ENCODE results near the gene FBLN1.

DNA sequence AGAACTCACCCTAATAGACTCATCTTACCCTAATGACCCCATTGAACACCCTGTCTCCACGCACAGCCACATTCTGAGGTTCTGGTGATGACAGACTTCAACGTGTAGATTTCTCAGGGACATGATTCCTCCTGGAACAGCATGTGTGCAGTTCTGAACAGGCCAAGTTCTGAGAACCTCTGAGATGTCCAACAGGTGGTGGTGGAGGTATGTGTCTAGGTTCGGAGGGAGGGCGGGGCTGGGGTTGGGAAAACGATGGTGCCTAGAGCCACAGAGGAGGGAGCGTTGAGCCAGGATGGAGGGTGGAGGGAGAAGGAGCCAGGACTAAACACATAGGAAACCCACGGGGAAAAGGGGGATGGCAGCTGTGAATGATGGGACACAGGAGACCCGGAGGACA lies 43.4 kb upstream of the FBLN1 start:
- TF ChIP-seq, protein P1, sequence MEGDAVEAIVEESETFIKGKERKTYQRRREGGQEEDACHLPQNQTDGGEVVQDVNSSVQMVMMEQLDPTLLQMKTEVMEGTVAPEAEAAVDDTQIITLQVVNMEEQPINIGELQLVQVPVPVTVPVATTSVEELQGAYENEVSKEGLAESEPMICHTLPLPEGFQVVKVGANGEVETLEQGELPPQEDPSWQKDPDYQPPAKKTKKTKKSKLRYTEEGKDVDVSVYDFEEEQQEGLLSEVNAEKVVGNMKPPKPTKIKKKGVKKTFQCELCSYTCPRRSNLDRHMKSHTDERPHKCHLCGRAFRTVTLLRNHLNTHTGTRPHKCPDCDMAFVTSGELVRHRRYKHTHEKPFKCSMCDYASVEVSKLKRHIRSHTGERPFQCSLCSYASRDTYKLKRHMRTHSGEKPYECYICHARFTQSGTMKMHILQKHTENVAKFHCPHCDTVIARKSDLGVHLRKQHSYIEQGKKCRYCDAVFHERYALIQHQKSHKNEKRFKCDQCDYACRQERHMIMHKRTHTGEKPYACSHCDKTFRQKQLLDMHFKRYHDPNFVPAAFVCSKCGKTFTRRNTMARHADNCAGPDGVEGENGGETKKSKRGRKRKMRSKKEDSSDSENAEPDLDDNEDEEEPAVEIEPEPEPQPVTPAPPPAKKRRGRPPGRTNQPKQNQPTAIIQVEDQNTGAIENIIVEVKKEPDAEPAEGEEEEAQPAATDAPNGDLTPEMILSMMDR (IDR thresholded peaks at IDR 0.05; ENCODE audit: poor library complexity, severe bottlenecking), result no peak
- TF ChIP-seq TAF1 (IDR thresholded peaks at IDR 0.05; ENCODE audit: low read depth) (no peak), RAD21 (conservative IDR thresholded peaks at IDR 0.05) (no peak), SMC3 (conservative IDR thresholded peaks at IDR 0.05; ENCODE audit: poor library complexity) (no peak)

All from neural cell (in vitro differentiated cells).